ENCODE results near the gene SDSL.

DNA sequence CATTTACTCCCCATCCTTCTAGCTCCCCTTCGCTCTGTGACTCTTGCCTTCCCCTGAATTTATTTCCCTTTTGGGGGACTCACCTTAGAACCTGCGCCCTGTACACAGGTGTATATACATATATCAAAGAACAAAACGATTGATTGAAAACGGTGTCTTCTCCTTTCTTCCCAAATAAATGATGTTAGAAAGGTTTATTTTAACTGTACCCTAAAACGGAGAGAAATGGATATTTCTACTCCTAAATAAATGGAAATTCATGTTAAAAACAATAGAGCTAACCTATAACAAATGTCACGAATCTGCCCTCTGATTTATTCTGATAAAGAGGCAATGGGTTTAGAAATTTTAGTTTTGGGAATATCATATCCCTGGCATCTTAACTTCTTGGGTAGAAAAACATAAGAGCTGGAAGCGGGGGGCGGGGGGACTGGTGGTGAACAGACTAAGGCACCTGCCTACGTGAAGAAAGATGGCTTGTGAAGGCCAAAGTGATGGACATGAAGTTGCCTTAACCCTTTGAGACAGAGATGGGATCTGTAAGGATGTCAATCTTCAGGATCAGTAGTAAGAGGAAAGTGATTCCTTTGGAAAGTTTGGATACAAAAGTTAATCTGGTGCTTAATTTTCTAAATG lies 58.3 kb downstream of the SDSL start:
- TF ChIP-seq, protein P1, sequence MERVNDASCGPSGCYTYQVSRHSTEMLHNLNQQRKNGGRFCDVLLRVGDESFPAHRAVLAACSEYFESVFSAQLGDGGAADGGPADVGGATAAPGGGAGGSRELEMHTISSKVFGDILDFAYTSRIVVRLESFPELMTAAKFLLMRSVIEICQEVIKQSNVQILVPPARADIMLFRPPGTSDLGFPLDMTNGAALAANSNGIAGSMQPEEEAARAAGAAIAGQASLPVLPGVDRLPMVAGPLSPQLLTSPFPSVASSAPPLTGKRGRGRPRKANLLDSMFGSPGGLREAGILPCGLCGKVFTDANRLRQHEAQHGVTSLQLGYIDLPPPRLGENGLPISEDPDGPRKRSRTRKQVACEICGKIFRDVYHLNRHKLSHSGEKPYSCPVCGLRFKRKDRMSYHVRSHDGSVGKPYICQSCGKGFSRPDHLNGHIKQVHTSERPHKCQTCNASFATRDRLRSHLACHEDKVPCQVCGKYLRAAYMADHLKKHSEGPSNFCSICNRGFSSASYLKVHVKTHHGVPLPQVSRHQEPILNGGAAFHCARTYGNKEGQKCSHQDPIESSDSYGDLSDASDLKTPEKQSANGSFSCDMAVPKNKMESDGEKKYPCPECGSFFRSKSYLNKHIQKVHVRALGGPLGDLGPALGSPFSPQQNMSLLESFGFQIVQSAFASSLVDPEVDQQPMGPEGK (tag by site-specific recombination; IDR thresholded peaks at IDR 0.05): no peak
- TF ChIP-seq ZNF121 (tag by site-specific recombination; IDR thresholded peaks at IDR 0.05) (no peak), YY1 (tag by site-specific recombination; IDR thresholded peaks at IDR 0.05) (no peak), ZNF114 (tag by site-specific recombination; IDR thresholded peaks at IDR 0.05) (no peak)

Measured in HEK293 (cell line).